Ascending aorta (tissue), 2 donors: Measurements from ENCODE around the gene ZBP1. TPM values are rescaled to one million over a fixed set of nuclear protein-coding genes. Genes with fewer than 3 reads are reported as not detected.

Source experiments
- DNase-seq, 2 donors: peaks; one replicate each; pipeline ENCODE4 v3.0.0-alpha.2; 2019; ENCODE audit warnings: low spot score in 2 of 2
- H3K27ac ChIP-seq, 2 donors: fragments of 200-600 bp; sonication (generic); one replicate each; pipeline ENCODE4 v1.5.1; 2016 to 2017; ENCODE audit warnings: mild to moderate bottlenecking in 1 of 2
- H3K27me3 ChIP-seq: fragments of 200-600 bp; sonication (generic); one replicate; pipeline ENCODE4 v1.5.1; 2017
- H3K36me3 ChIP-seq, 2 donors: fragments of 200-600 bp; sonication (generic); one replicate each; pipeline ENCODE4 v1.5.1; 2016
- H3K4me1 ChIP-seq, 2 donors: fragments of 200-600 bp; sonication (generic); one replicate each; pipeline ENCODE4 v1.5.1; 2016 to 2017; ENCODE audit warnings: mild to moderate bottlenecking in 1 of 2
- H3K4me3 ChIP-seq, 2 donors: fragments of 200-600 bp; sonication (generic); one replicate each; pipeline ENCODE4 v1.5.1; 2016 to 2017; ENCODE audit warnings: mild to moderate bottlenecking in 1 of 2
- H3K9me3 ChIP-seq, 2 donors: fragments of 200-600 bp; sonication (generic); one replicate each; pipeline ENCODE4 v1.5.1; 2016
- CTCF ChIP-seq, 3 experiments: fragments of 200-600 bp in 2 of 3; fragments of 450-650 bp in 1 of 3; sonication (generic) in 2 of 3; IDR thresholded peaks; one replicate each; pipeline ENCODE4 v1.5.1; 2016 to 2019; ENCODE audit warnings: antibody characterized with exemption in 3 of 3, mild to moderate bottlenecking in 1 of 3, moderate library complexity in 1 of 3
- intact Hi-C: fragments of 100-400 bp; cut with DNase I; formaldehyde crosslinking; loops from one replicate; pipeline ENCODE4 v1.15.1; 2023
- total RNA-seq: library from RNA; depleted of rRNA; stranded (reverse); fragments of >200 nt; gene quantifications from one replicate; pipeline ENCODE4 v1.1.0, GENCODE V29; 2016

The ZBP1 gene
- total RNA-seq, 1 donor from 2014 or later, result not detected

- peaks cover 70 to 74% of the 10 kb centered on the region in 2 donors for H3K36me3 ChIP-seq
- intact Hi-C loops, result loop anchor here (1.0 to 10.0 kb wide), 7 partner anchors 58 to 554 kb away; partner anchors contain the start of gene RBM38
- peaks cover 0 to 23% of the 10 kb centered on the region in 2 donors for H3K4me1 ChIP-seq
- TF ChIP-seq CTCF (IDR thresholded peaks at IDR 0.05), result no peak
- peak overlapping the region; percentile 13 to 40 for H3K27ac ChIP-seq
- peak; percentile 8 to 62 for DNase-seq
- H3K4me3 ChIP-seq, result no peak overlapping the region
- H3K9me3 ChIP-seq, result no peaks in the 10 kb centered on the region
- H3K27me3 ChIP-seq, result no peaks in the 10 kb centered on the region
Observed at GRCh38 chr20:57654998-57655808, 35.0 kb upstream of the ZBP1 start.

- H3K4me1 ChIP-seq, result peaks cover 0 to 19% of the 10 kb centered on the region in 2 donors
- no peaks in the 10 kb centered on the region for H3K9me3 ChIP-seq
- H3K27me3 ChIP-seq, result no peaks in the 10 kb centered on the region
- no peak overlapping the region for H3K4me3 ChIP-seq
- TF ChIP-seq CTCF (IDR thresholded peaks at IDR 0.05), result peak; percentile 81 to 92 (median 89)
- H3K27ac ChIP-seq, result peak overlapping the region; percentile 13 to 40
- intact Hi-C loops, result loop anchor here (1.0 to 10.0 kb wide), 7 partner anchors 57 to 555 kb away; partner anchors contain the start of gene RBM38
- peaks cover 74 to 81% of the 10 kb centered on the region in 2 donors for H3K36me3 ChIP-seq
- peak in 1 of 2 donors; percentile 68 for DNase-seq
Observed at GRCh38 chr20:57654363-57654997, 34.3 kb upstream of the ZBP1 start.

- peaks cover 73 to 80% of the 10 kb centered on the region in 2 donors for H3K36me3 ChIP-seq
- peaks cover 0 to 19% of the 10 kb centered on the region in 2 donors for H3K4me1 ChIP-seq
- no peaks in the 10 kb centered on the region for H3K27me3 ChIP-seq
- intact Hi-C loops, result loop anchor here (1.0 to 10.0 kb wide), 7 partner anchors 57 to 555 kb away; partner anchors contain the start of gene RBM38
- H3K9me3 ChIP-seq, result no peaks in the 10 kb centered on the region
- no peak overlapping the region for H3K4me3 ChIP-seq
- no peak overlapping the region for H3K27ac ChIP-seq
- DNase-seq, result no peak
- no peak for TF ChIP-seq CTCF (IDR thresholded peaks at IDR 0.05)
Observed at GRCh38 chr20:57653910-57654309, 33.7 kb upstream of the ZBP1 start.

- Histone ChIP-seq H3K4me3 (no peak overlapping the region), H3K27me3 (no peaks in the 10 kb centered on the region), H3K4me1 (peaks cover 0 to 19% of the 10 kb centered on the region in 2 donors), H3K36me3 (peaks cover 70 to 76% of the 10 kb centered on the region in 2 donors), H3K9me3 (no peaks in the 10 kb centered on the region), H3K27ac (no peak overlapping the region)
- no peak for DNase-seq
- TF ChIP-seq CTCF (IDR thresholded peaks at IDR 0.05), result no peak
- intact Hi-C loops, result loop anchor here (5.0 to 10.0 kb wide), 3 partner anchors 56 to 259 kb away; partner anchors contain the start of gene RBM38
Observed at GRCh38 chr20:57653546-57653900, 33.3 kb upstream of the ZBP1 start.

GRCh38 chr20:57652606-57653545 is 32.6 kb upstream of the ZBP1 start:
- no peak overlapping the region for H3K4me3 ChIP-seq
- no peak overlapping the region for H3K27ac ChIP-seq
- intact Hi-C loops, result loop anchor here (5.0 to 10.0 kb wide), 3 partner anchors 56 to 258 kb away; partner anchors contain the start of gene RBM38
- no peaks in the 10 kb centered on the region for H3K9me3 ChIP-seq
- peaks cover 69 to 70% of the 10 kb centered on the region in 2 donors for H3K36me3 ChIP-seq
- no peaks in the 10 kb centered on the region for H3K27me3 ChIP-seq
- peak in 1 of 2 donors; percentile 55 for DNase-seq
- TF ChIP-seq CTCF (IDR thresholded peaks at IDR 0.05), result no peak
- peaks cover 0 to 17% of the 10 kb centered on the region in 2 donors for H3K4me1 ChIP-seq
